NCI-H1694 treated with DMSO at 0.1 percent for 48 hours (cell line): ENCODE results near the gene GNB1L.

Experiments used
- DNase-seq: peaks from one replicate; lab custom pipeline; 2025; lab: John Stamatoyannopoulos, UW

The GNB1L gene

GRCh38 chr22:19876314-19876940 is 21.8 kb upstream of the GNB1L start:
- no peak for DNase-seq

GRCh38 chr22:19875531-19876313 is 21.0 kb upstream of the GNB1L start:
- DNase-seq: no peak

- no peak for DNase-seq
Measured at GRCh38 chr22:19875061-19875530, 20.4 kb upstream of the GNB1L start.

GRCh38 chr22:19874307-19875060 is 19.8 kb upstream of the GNB1L start:
- no peak for DNase-seq

GRCh38 chr22:19873960-19874306 is 19.3 kb upstream of the GNB1L start:
- DNase-seq: no peak

- no peak for DNase-seq
Measured at GRCh38 chr22:19873138-19873959, 18.7 kb upstream of the GNB1L start.

- no peak for DNase-seq
Measured at GRCh38 chr22:19872779-19873137, 18.1 kb upstream of the GNB1L start.

GRCh38 chr22:19871845-19872778 is 17.4 kb upstream of the GNB1L start:
- no peak for DNase-seq

- no peak for DNase-seq
Measured at GRCh38 chr22:19871023-19871844, 16.6 kb upstream of the GNB1L start.

GRCh38 chr22:19870153-19871022 is 15.7 kb upstream of the GNB1L start:
- no peak for DNase-seq

GRCh38 chr22:19869497-19870152 is 15.0 kb upstream of the GNB1L start:
- DNase-seq: no peak

- no peak for DNase-seq
Measured at GRCh38 chr22:19868773-19869471, 14.2 kb upstream of the GNB1L start.

- no peak for DNase-seq
Measured at GRCh38 chr22:19868333-19868732, 13.7 kb upstream of the GNB1L start.

- DNase-seq: no peak
Measured at GRCh38 chr22:19867617-19868016, 12.9 kb upstream of the GNB1L start.

- no peak for DNase-seq
Measured at GRCh38 chr22:19866665-19867009, 12.0 kb upstream of the GNB1L start.

GRCh38 chr22:19865141-19865829 is 10.6 kb upstream of the GNB1L start:
- DNase-seq: no peak

- DNase-seq: no peak
Measured at GRCh38 chr22:19864538-19865106, 9.9 kb upstream of the GNB1L start.
